IMR-90 (cell line): Measurements from ENCODE around the gene CPNE4.

Experiments
- CEBPB ChIP-seq: IDR thresholded peaks from 2 replicates; pipeline ENCODE4 v1.6.1; 2012; ENCODE audit warnings: low read depth, low read length, improper control_type of control experiment
- FOS ChIP-seq: fragments of 150-350 bp; IDR thresholded peaks from 2 replicates; pipeline ENCODE4 v1.6.1; 2016; ENCODE audit warnings: low read depth, low read length
- MAFK ChIP-seq: IDR thresholded peaks from 2 replicates; pipeline ENCODE4 v1.6.1; 2012; ENCODE audit warnings: low read depth, low read length, improper control_type of control experiment
- POLR2A ChIP-seq: IDR thresholded peaks from 2 replicates; pipeline ENCODE4 v1.6.1; 2012; ENCODE audit warnings: mild to moderate bottlenecking, low read depth, low read length
- RAD21 ChIP-seq: IDR thresholded peaks from 2 replicates; pipeline ENCODE4 v1.6.1; 2012; ENCODE audit warnings: low read length, improper control_type of control experiment
- RCOR1 ChIP-seq: IDR thresholded peaks from 2 replicates; pipeline ENCODE4 v1.6.1; 2012; ENCODE audit warnings: mild to moderate bottlenecking, low read length, improper control_type of control experiment; ENCODE audit not compliant: insufficient replicate concordance
- RFX5 ChIP-seq: IDR thresholded peaks from 2 replicates; pipeline ENCODE4 v1.8.0; 2012; ENCODE audit warnings: low read depth, mild to moderate bottlenecking, low read length, moderate library complexity
- SMC3 ChIP-seq: fragments of 150-350 bp; IDR thresholded peaks from 2 replicates; pipeline ENCODE4 v1.6.1; 2016; ENCODE audit warnings: low read depth, mild to moderate bottlenecking, antibody characterized with exemption, low read length, moderate library complexity
- TF ChIP-seq, protein P1 (sequence below): conservative IDR thresholded peaks from 2 replicates; pipeline ENCODE4 v1.5.1; 2012; ENCODE audit warnings: mild to moderate bottlenecking, low read depth, low read length, improper control_type of control experiment
- TF ChIP-seq, protein P2 (sequence below): fragments of 150-350 bp; IDR thresholded peaks from 2 replicates; pipeline ENCODE4 v1.6.1; 2017; ENCODE audit warnings: mild to moderate bottlenecking, antibody characterized with exemption, low read length, low read depth

DNA sequence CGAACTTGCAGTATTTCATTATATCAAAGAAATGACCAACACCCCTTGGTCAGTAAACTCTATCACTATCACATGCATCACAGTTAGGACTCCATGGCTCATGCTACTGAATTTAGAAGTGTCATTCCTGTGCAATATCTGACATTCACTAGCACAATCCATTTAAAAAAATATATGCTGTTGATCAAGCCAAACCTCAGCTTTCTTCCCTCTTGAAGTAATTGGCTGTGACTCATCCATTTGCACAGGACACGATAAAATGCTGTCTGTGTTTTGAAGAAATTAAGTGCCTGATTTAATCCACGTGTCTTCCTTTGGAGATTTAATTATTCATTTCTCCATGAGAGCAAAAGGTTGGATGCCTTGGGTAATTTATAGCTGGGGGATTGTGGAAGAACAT lies 38.9 kb downstream of the CPNE4 start:
- TF ChIP-seq, protein P1, sequence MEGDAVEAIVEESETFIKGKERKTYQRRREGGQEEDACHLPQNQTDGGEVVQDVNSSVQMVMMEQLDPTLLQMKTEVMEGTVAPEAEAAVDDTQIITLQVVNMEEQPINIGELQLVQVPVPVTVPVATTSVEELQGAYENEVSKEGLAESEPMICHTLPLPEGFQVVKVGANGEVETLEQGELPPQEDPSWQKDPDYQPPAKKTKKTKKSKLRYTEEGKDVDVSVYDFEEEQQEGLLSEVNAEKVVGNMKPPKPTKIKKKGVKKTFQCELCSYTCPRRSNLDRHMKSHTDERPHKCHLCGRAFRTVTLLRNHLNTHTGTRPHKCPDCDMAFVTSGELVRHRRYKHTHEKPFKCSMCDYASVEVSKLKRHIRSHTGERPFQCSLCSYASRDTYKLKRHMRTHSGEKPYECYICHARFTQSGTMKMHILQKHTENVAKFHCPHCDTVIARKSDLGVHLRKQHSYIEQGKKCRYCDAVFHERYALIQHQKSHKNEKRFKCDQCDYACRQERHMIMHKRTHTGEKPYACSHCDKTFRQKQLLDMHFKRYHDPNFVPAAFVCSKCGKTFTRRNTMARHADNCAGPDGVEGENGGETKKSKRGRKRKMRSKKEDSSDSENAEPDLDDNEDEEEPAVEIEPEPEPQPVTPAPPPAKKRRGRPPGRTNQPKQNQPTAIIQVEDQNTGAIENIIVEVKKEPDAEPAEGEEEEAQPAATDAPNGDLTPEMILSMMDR: no peak
- TF ChIP-seq RFX5 (no peak), POLR2A (no peak), MAFK (no peak), RAD21 (no peak), SMC3 (no peak), FOS (no peak), CEBPB (no peak), RCOR1 (no peak)
- TF ChIP-seq, protein P2, sequence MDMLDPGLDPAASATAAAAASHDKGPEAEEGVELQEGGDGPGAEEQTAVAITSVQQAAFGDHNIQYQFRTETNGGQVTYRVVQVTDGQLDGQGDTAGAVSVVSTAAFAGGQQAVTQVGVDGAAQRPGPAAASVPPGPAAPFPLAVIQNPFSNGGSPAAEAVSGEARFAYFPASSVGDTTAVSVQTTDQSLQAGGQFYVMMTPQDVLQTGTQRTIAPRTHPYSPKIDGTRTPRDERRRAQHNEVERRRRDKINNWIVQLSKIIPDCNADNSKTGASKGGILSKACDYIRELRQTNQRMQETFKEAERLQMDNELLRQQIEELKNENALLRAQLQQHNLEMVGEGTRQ: no peak
